GM12865 (cell line): ENCODE results near the gene ANAPC2.

ENCODE experiments used
- DNase-seq: peaks from one replicate; pipeline ENCODE4 v3.0.0; 2010; ENCODE audit warnings: low read depth
- H3K4me3 ChIP-seq: 2 replicates; pipeline ENCODE4 v1.5.1; 2011; ENCODE audit warnings: mild to moderate bottlenecking, low read depth, low read length, control low read depth
- CTCF ChIP-seq: IDR thresholded peaks from 2 replicates; pipeline ENCODE4 v1.5.1; 2011; ENCODE audit warnings: low read length, control low read depth, low read depth, inconsistent platforms; ENCODE audit not compliant: insufficient read depth; ENCODE audit errors: missing control alignments

Gene ANAPC2

GRCh38 chr9:137163365-137163715, 25.0 kb downstream of the ANAPC2 start:
- TF ChIP-seq CTCF: no peak
- DNase-seq: no peak
- peak overlapping the region; percentile 39 for H3K4me3 ChIP-seq

GRCh38 chr9:137162505-137163364, 25.6 kb downstream of the ANAPC2 start:
- no peak for TF ChIP-seq CTCF
- DNase-seq: peak; percentile 36
- peak overlapping the region; percentile 39 for H3K4me3 ChIP-seq

- H3K4me3 ChIP-seq: no peak overlapping the region; the same call in 1 of the 2 replicates
- DNase-seq: no peak
- no peak for TF ChIP-seq CTCF
These were observed 26.5 kb downstream of the ANAPC2 start for GRCh38 chr9:137161558-137162486.

- DNase-seq: no peak
- no peak overlapping the region for H3K4me3 ChIP-seq
- no peak for TF ChIP-seq CTCF
These were observed 27.4 kb downstream of the ANAPC2 start for GRCh38 chr9:137160716-137161557.

- DNase-seq: no peak
- no peak for TF ChIP-seq CTCF
- H3K4me3 ChIP-seq: no peak overlapping the region
These were observed 28.3 kb downstream of the ANAPC2 start for GRCh38 chr9:137160054-137160425.
